SW 1271 (cell line): ENCODE data around the gene ACTR1B.
"Not testable (repeated sequence)": the region's sequence is repeated elsewhere in the genome, so short reads cannot be mapped to it uniquely, and the experiment has no call there.

Experiments
- DNase-seq, 2 experiments: peaks; one replicate each; lab custom pipeline; 2025; lab: John Stamatoyannopoulos, UW

Gene ACTR1B

GRCh38 chr2:97615746-97616145 is 48.1 kb downstream of the ACTR1B start:
- not testable (repeated sequence) for DNase-seq

DNA sequence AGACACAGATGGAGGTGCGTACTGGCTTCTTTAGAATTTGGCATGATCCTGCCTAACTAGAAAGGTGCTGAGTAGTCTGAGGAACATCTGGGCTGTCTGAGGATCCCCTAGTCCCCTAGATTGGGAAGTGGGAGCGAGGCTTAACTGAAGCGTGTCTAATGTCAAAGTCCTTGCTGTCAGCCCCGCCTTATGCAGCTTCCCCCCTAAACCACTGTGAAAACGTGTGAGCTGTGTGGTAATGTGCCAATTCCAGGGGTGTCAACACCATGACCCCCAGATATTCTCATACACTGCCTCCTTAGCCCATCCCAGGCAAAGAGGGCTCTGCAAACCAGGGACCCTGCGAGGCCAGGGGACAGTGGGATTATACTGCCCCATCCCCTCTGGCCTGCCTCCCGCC is 51.9 kb downstream of the ACTR1B start:
- not testable (repeated sequence) for DNase-seq

DNA sequence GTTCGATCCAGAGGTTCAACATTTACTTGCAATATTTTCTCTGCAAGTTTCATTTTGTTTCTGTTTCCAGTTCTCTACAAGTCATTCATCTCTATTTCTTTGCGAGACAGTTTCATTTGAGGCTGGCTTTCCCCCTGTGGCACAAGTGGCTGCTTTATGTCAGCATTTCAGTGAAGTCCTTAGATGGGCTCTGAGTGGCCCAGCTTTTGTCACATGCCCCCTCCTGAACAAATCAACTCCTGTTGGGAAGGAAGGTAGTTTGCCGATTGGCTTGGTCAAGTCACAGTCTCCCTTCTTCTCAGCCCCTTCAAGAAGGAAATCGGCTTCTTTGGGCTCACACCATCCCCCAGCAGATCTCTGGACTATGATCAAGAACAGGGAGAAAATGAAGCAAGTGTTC is 55.1 kb downstream of the ACTR1B start:
- not testable (repeated sequence) for DNase-seq
